ENCODE data around the gene CACNA2D2. TPM values are rescaled to one million over a fixed set of nuclear protein-coding genes. Genes with fewer than 3 reads are reported as not detected.

CACNA2D2 gene
- total RNA-seq, 1 experiment from 2014 or later, result 0.59 TPM

GRCh38 chr3:50388720-50389413, 114.6 kb downstream of the CACNA2D2 start:
- DNase-seq (ENCODE audit: low read depth, low spot score) (no peak), ATAC-seq (0 out of 2 replicates have a peak, but pooled peaks have one; percentile 4)
- BruUV-seq (replicated peaks), result no TSS peak
- Histone ChIP-seq H3K36me3 (ENCODE audit: control insufficient read depth, insufficient read depth, low read length) (no peaks in the 10 kb centered on the region), H3K4me3 (ENCODE audit: low read depth in 2 of 2, low read length in 2 of 2) (no peak overlapping the region), H3K27me3 (ENCODE audit: control insufficient read depth, insufficient read depth, low read length) (no peaks in the 10 kb centered on the region), H3K4me1 (ENCODE audit: control insufficient read depth, insufficient read depth, low read length) (no peaks in the 10 kb centered on the region), H3K9me3 (ENCODE audit: control insufficient read depth, insufficient read depth, low read depth, low read length) (no peaks in the 10 kb centered on the region), H3K27ac (ENCODE audit: low read length) (no peak overlapping the region)
- ChIA-PET CTCF (no interaction called here), POLR2A (no interaction called here)
- TF ChIP-seq POLR2AphosphoS5 (IDR thresholded peaks at IDR 0.05; ENCODE audit: low read depth, low read length) (no peak), SIN3A (IDR thresholded peaks at IDR 0.05; ENCODE audit: borderline replicate concordance, insufficient read depth, low read depth, low read length) (no peak), CTCF (IDR thresholded peaks at IDR 0.05) (no peak), TCF7L2 (IDR thresholded peaks at IDR 0.05; ENCODE audit: low read depth, low read length) (no peak)
- intact Hi-C loops (cut with micrococcal nuclease; ENCODE audit: unreplicated experiment) (no loop called here), in situ Hi-C loops (cut with HindIII; ENCODE audit: low pct_unique_long_range_greater_than_20kb, low sequenced_read_pairs) (no loop called here)

- no peaks in the 10 kb centered on the region for H3K27me3 ChIP-seq (ENCODE audit: control insufficient read depth, insufficient read depth, low read length)
- H3K9me3 ChIP-seq (ENCODE audit: control insufficient read depth, insufficient read depth, low read depth, low read length), result no peaks in the 10 kb centered on the region
- DNase-seq (ENCODE audit: low read depth, low spot score) (no peak), ATAC-seq (peak; percentile 75)
- no TSS peak for BruUV-seq (replicated peaks)
- H3K36me3 ChIP-seq (ENCODE audit: control insufficient read depth, insufficient read depth, low read length), result no peaks in the 10 kb centered on the region
- H3K4me1 ChIP-seq (ENCODE audit: control insufficient read depth, insufficient read depth, low read length), result no peaks in the 10 kb centered on the region
- ChIA-PET CTCF (no interaction called here), POLR2A (no interaction called here)
- no peak overlapping the region for H3K27ac ChIP-seq (ENCODE audit: low read length)
- intact Hi-C loops (cut with micrococcal nuclease; ENCODE audit: unreplicated experiment), result no loop called here
- no peak for TF ChIP-seq POLR2AphosphoS5 (IDR thresholded peaks at IDR 0.05; ENCODE audit: low read depth, low read length)
- no peak overlapping the region for H3K4me3 ChIP-seq (ENCODE audit: low read depth in 2 of 2, low read length in 2 of 2)
- in situ Hi-C loops (cut with HindIII; ENCODE audit: low pct_unique_long_range_greater_than_20kb, low sequenced_read_pairs), result no loop called here
Observed at GRCh38 chr3:50388016-50388719, 115.3 kb downstream of the CACNA2D2 start.

GRCh38 chr3:50385754-50386153, 117.7 kb downstream of the CACNA2D2 start:
- intact Hi-C loops (cut with micrococcal nuclease; ENCODE audit: unreplicated experiment), result no loop called here
- TF ChIP-seq SIN3A (IDR thresholded peaks at IDR 0.05; ENCODE audit: borderline replicate concordance, insufficient read depth, low read depth, low read length) (no peak), REST (IDR thresholded peaks at IDR 0.05; ENCODE audit: insufficient read depth in 1 of 2, low read depth in 2 of 2, low read length in 1 of 2) (no peak), CTCF (IDR thresholded peaks at IDR 0.05) (no peak)
- Histone ChIP-seq H3K27ac (ENCODE audit: low read length) (no peak overlapping the region), H3K4me1 (ENCODE audit: control insufficient read depth, insufficient read depth, low read length) (no peaks in the 10 kb centered on the region), H3K4me3 (ENCODE audit: low read depth in 2 of 2, low read length in 2 of 2) (no peak overlapping the region), H3K36me3 (ENCODE audit: control insufficient read depth, insufficient read depth, low read length) (no peaks in the 10 kb centered on the region), H3K27me3 (ENCODE audit: control insufficient read depth, insufficient read depth, low read length) (no peaks in the 10 kb centered on the region), H3K9me3 (ENCODE audit: control insufficient read depth, insufficient read depth, low read depth, low read length) (no peaks in the 10 kb centered on the region)
- ATAC-seq (no peak), DNase-seq (ENCODE audit: low read depth, low spot score) (no peak)
- no TSS peak for BruUV-seq (replicated peaks)
- in situ Hi-C loops (cut with HindIII; ENCODE audit: low pct_unique_long_range_greater_than_20kb, low sequenced_read_pairs), result no loop called here
- ChIA-PET CTCF (no interaction called here), POLR2A (no interaction called here)
